ENCODE data around the gene TEKTIP1.

GRCh38 chr19:3496392-3497273 is 42.3 kb upstream of the TEKTIP1 start:
- TF ChIP-seq SIN3A (IDR thresholded peaks at IDR 0.05; ENCODE audit: borderline replicate concordance, insufficient read depth, low read length) (no peak), REST (IDR thresholded peaks at IDR 0.05; ENCODE audit: insufficient read depth in 1 of 2, low read depth in 2 of 2, low read length in 2 of 2) (no peak), TAF1 (IDR thresholded peaks at IDR 0.05; ENCODE audit: borderline replicate concordance, insufficient read depth, low read length) (no peak)

All from PFSK-1 (cell line).